Measurements from ENCODE around the gene NKX1-2.

Gene NKX1-2

DNA sequence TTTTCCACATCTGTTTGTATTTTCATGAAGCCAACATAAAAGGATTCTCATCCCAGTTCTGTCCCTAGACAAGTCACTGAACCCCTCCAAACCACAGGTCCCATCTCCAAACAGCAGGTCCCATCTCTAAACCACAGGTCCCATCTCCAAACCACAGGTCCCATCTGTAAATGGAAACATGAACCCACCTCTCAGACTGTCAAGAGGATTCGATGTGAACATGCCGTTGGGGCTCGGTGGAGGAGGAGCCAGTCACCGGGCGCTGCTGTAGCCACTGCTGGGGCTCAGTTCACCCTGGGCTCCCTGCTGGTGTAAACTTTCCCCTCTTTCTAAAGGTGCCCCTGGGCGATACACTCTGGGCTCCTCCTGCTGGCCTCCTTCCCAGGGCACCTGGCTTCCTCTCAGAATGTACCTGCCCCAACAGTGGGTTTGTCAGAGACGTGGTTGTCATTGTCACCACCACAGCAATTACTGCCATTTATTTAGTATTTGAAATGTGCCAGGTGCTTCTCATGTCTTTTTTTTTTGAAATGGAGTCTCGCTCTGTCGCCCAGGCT lies 24.8 kb upstream of the NKX1-2 start:
- DNase-seq = no peak

DNA sequence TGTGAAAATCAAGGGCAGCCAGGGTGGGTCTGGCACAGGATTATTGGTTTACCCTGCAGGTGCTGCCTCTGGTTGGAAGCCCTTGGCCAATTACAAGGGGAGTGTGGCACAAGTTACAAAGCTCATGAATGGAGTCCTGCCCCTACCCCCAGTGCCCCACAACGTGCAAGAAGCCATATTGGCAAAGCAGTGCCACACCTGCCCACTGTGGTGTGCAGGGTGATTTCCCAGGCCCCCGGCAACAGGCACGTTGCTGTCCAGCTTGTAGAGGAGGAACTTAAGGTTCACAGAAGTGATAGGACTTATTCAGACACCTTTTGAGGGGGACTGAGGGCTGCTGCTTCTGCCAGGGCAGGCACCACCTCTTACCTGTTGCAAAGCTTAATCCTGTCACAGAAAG lies 23.2 kb upstream of the NKX1-2 start:
- DNase-seq = no peak

DNA sequence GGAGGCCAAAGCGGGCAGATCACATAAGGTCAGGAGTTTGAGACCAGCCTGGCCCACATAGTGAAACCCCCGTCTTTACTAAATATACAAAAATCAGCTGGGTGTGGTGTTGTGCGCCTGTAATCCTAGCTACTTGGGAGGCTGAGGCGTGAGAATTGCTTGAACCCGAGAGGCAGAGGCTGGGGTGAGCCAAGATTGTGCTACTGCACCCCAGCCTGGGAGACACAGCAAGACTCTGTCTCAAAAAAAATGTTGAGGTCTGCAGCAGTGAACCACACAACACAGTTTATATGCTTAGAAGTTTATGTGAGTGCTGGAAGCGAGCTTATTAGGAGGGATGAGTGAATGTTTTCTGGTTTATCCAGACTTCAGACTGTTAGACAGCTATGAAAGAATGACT lies 22.2 kb upstream of the NKX1-2 start:
- no peak for DNase-seq

DNA sequence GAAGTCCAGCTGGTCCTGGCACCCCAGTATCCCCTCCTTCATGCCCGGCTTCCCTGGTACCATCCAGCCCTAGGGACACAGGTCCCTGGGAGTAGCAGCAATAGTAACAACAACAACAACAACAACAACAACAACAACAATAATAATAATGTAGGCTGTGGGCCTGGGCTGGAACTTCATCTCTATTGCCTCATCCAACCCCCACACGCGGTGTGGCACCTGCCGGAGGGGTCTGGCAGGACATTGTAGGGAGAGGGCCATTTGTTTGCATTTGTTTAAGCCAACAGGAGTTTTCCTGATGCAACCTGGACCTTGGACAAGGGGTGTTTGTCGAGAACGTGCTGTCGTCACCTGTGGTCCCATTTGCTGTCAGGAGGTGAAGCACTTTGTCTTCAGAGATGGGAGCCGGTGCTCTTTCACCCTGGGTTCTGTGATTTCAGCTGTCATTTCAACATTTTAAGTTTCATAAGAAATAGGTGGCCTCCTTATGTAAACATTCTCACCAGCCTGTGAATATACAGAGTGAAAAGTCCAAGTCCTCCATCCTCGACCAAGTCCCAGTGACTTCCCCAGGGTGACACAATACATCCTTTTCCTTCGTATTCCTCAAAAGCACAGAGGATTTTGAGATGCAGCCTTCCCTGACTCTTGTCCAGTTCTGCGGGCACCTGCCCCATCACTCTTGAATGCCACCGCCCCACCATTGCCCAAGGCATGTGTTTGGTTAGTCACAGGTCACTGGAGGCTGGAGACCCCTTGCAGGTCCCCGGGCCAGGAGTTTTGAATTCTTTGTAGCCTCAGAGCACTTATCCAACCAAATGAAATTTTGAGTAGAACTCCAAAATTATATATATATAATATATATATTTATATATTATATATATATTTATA lies 21.0 kb upstream of the NKX1-2 start:
- DNase-seq = no peak

DNA sequence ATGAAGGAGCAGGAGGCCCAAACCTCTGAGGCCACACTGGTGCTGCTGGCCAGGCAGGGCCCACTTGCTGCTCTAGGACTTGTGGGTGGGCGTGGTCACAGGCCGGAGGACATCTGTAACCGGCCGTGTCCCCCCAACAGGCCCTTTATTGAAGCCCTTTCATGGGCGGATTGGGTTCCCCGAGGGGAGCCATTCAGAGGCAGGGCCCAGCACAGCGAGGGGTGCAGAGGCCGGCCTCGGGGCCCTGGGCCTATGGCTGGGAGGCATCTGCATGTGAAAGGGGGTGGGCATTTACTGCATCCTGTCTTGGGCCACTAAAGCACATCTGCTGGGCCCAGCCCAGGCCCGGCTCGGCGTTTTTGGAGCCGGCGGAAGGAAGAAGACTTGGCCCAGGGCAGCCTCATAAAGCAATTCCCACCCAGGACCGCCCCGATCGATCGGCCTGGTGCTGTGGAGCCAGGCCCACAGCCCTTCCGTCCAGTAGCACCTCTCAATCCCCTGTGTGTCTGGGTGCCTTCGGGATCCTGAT lies 20.2 kb upstream of the NKX1-2 start:
- DNase-seq = no peak

DNA sequence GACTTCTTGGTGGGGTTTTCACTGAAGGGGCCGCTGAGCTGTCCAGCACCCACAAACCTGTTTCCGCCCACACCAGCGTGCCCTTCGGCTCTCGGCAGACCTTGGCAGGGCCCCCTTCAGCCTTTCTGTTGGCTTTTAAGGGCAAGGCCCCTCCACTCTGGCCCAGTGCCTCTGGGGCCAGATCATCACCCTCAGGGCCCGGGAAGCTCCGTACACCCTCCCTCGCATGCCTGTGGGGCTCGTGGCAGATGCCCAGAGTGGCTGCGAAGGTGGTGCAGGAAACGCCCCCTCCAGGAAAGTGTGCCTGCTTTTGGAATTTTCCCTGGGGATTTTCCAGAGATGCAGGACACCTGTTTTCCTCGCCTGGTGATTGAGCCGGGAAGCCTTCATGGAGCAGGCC lies 18.8 kb upstream of the NKX1-2 start:
- no peak for DNase-seq

DNA sequence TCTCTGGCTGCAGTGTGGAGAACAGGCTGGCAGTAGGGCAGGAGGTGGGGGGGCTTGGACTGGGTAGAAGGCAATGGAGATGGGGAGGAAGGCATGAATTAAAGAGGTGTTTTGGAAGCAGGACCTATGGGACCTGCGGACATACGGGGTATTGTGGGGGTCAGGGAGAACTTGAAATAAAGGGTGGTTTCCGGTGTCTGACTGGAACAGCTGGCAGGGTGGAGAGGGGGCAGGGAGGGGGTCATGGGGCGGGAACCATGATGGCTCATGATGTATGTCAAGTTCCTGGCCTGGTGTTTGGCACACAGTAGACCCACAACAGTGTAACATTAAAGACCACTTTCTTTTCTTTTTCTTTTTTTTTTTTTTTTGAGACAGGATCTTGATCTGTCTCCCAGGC lies 17.3 kb upstream of the NKX1-2 start:
- peak in 1 of 2 experiments; percentile 18 for DNase-seq

DNA sequence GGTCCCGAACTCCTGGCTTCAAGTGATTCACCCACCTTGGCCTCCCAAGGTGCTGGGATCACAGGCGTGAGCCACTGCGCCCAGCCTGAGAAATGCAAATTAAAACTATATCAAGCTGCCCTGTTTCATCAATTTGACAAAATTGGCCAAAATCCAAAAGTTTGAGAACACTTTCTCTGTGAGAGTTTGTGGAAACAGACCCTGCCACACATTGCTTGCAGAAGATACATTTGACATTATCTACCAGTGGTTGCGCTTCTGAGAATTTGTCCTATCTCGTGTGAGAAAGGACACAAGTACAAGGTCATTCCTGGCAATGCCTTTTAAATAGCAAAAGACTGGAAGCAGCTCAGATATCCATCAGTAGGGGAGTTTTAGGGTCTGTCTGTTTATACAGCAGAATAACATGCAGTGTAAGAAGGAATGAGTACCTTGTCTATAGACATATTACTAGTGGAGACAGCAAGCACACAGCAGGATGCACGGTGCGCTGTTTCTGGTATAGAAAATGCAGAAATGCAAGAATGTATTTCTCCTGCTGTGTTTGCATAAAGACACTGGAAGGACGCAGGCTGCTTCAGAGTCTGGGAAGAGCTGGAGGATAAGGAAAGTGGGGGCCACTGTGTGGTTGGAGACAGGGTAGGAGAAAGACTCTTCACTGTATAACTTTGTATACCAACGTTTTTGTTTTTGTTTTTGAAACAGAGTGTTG lies 16.1 kb upstream of the NKX1-2 start:
- no peak for DNase-seq

DNA sequence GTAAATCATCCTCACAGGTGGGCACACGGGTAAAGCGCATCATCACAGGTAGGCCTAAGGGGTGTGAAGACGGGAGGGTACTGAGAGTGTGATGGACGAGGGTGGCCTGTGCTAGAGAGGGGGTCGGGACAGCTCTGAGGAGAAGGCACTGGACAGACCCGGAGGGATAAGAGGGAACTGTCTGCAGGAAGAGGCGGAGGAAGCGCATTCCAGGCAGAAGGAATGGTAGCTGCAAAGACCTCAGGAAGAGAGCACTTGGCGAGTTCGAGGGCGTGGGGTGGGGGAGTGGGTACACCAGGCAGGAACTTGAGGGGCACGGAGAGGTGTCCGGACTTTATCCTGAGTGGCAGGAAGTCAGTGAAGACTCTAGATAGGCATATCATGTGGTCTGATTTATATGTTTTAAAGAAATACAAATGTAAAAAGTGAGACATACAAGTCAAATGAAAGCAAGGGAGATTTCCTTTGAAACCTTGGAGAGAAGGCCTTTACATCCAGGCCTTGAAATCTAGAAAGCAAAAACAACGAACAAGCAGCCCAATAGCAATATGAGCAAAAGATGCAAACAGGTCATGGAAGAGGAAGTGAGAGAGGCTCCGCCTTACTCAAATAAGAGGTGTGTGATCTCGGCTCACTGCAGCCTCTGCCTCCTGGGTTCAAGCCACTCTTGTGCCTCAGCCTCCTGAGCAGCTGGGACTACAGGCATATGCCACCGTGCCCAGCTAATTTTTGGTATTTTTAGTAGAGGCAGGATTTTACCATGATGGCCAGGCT lies 15.4 kb upstream of the NKX1-2 start:
- DNase-seq = no peak

DNA sequence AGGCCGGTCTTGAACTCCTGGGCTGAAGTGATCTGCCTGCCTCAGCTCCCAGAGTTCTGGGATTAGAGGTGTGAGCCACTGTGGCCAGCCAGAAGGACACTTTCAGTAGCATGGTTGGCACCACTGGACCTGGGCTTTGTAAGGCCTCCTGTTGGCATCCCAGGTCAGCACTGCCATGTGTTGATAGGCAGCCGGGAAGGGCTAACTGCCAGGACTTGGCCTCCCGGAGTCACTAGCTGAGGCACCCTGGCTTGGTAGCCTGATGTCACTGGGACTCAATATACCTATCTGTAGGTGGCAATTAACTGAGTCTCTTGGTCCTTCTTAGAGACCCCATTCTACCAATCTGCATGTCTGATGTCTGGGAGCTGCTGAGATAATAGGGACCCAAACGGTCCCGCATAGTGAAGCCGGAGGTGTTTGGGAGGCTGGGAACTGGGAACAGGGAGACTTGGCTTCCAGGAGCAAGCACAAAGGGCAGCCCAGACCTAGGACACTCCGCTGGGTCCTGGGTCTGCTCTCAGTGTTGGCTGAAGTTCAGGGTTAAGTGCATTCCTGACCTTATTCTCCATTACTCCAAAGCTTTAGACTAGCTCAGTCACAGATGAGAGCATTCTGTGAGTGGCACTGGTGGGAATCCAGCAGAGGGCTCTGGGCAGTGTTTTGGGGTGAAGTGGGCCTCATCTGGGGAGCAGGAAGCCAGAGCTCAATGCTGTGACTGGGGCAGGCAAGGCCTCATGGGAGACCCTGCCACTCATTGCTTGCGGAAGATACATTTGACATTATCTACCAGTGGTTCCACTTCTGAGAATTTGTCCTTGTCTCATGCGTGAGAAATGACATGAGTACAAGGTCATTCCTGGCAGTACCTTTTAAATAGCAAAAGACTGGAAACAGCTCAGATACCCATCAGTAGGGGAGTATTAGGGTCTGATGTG lies 14.5 kb upstream of the NKX1-2 start:
- no peak for DNase-seq

DNA sequence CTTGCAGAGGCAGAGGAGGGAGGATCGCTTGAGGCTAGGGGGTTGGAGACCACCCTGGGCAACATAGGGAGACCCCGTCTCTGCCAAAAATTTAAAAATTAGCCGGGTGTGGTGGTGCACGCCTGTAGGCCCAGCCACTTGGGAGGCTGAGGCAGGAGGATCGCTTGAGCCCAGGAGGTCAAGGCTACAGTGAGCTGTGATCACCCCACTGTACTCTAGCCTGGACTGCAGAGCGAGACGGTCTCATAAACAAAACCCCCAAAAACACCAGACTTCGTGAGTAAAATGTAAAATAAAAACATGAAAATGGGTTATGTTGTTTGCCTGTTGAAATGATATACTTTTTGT lies 12.5 kb upstream of the NKX1-2 start:
- no peak for DNase-seq

DNA sequence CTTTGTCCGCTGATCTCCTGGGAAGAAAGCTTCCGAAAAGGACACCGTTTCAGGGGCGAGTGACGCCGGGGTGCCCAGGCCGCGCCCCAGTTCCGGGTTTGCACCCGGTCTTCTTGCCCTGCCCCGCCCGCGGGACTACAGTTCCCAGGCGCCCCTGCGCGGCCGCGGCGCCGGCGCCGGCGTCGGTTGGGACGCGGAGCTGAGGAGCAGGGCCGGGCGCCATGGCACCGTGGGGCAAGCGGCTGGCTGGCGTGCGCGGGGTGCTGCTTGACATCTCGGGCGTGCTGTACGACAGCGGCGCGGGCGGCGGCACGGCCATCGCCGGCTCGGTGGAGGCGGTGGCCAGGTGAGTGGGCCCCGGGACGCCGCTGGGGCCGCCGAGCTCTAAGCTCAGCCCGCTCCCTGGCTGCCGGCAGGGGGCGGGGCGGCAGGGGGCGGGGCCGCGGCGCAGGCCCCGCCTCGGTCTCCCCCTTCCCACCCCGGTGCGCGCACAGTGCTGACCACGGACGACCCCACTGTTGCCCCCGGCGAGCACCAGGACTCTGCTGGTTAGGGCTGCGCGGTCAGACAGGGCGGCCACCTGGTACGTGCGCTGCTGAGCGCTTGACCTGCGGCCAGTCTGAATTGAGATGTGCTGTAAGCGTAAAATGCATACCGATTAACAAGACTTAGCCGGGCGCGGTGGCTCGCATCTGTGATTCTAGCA lies 12.0 kb upstream of the NKX1-2 start, which contains the start of gene LHPP:
Gene LHPP, plus strand, starts transcription at position 182 of the 706 bp plus-strand sequence. Its CDS starts 40 bp downstream, at position 222.
- DNase-seq = peak; percentile 12 to 27

DNA sequence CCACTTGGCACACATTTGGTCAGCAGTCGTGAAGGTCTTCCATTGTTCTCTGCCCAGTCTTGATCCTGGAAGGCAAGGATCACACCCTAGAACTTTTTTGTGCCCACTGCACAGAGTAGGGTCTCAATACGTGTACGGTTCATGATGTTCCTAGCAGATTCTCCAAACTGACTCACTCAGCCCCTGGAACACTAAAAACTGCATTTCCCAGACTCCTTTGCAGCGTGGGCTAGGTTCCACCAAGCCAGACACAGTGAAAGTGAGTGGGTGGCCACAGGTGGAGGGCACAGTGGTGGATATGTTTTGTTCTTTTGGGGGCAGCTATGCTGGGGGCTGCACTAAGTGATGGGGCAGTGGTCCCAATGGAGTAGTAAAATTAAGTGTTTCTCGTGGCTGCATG lies 10.3 kb upstream of the NKX1-2 start:
- no peak for DNase-seq

DNA sequence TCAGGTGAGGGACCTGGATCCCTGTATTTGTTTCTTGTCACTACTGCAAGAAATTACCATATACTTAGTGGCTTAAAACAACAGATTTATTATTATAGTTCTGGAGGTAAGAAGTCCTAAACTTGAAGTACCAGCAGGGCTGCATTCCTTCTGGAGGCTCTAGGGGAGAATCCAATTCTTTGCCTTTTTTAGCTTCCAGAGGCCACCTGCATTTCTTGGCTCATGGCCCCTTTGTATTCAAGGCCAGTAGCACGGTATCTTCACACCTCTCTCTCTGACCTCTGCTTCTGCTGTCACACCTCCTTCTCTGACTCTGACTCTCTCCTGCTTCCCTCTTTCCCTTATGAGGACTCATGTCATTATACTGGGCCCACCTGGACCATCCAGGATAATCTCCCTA lies 9.6 kb upstream of the NKX1-2 start:
- DNase-seq = no peak

DNA sequence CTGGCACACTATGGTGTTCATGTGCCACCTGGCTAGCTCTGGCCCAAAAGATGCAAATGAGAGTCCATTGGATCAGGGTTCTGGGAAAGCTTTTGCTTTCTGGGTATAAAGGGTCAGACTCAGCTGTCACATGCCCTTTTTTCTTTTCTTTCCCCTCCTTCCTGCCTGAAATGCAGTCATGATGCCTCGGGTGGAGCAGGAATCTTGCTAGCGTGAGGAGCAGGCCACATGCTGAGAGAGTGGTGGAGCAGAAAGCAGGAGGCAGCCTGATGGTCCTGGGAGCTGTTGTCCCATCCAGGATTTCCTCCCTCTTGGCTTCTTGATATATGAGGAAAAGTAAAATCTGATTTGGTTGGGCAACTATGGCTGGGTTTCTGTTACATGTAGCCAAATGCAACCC lies 9.1 kb upstream of the NKX1-2 start:
- DNase-seq = no peak

DNA sequence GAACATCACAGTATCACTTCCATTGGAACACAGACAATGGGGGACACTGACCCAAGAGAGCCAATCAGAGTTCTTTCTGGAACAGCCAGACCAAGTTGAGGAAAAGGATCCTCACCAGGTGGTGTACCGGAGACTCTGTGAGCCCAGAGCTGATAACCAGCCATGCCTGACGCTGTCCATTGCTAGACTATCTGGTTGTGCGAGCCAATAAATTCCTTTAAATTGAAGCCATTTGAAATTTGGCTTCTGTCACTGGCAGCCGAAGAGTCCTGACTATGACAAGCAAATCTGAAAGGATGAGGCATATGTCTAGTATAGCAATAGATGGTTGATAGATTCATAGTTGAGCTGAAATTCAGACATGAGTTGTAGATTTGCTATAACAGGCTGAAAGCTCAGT lies 8.6 kb upstream of the NKX1-2 start:
- no peak for DNase-seq

DNA sequence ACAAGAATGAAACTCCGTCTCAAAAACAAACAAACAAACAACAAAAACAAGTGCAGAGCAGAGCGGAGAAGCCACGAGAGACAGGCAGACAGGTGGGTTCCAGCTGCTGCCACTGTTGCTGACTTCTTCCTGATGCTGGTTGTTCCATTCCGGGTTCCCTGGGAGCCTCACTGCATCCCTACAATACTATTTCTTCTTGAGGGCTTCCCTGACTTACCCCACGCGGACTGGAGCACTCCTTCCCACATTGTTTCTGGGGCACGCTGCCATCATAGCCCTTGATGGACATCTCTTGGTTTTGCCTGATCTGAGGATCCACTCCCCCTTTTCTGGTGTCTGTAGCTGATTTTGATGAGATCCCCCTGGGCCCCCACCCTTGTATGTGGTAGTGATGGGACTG lies 5.6 kb upstream of the NKX1-2 start:
- DNase-seq = no peak

DNA sequence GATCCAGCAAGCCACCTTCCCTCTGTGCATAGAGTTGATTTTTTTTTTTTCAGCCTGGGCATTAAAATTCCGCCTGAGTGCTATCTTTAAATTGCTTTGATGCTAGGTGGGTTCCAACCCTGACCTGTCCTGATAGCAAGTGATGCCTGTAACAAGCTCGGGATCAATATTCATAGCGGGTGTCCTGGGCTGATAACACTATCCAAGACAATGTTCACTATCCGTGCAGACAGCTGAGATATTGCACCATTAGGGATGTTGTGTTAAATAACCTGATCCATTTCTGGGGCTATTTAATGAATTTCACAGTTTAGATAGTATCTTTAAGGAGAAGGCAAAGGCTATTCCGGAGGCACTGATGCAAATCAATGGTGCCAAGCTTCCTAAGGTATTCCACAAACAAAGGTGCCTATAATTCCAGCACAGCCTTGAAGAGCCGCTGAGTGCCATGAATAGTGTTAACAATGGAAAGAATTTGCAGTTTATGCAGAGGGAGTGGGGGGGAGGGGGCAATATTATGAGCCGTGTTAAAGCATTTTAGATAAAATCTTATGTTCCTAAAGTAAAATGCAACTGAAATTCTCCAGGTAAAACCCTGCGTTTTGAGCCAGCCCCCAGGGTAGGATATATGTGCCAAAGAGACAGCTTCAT lies 4.2 kb upstream of the NKX1-2 start:
- DNase-seq = no peak

DNA sequence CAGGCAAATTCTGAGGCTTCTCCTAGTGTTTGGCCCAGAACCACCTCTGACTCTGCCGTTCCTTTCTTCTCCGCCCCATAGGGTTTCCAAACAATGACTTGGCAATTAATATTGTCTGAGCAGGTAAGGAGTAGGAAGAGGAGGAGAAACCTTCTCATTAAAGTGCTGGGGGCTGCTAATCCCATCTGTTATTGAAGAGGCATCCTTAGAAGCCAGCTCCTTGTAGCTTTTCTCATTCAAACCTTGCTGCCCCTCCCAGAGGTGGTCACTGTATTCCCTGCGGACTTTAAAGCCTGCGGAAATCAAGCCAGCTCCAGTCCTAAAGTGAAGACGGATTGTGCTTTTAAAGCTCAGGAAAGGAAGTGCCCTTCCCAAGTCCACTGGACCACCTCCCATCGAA lies 1.4 kb upstream of the NKX1-2 start:
- DNase-seq = no peak

DNA sequence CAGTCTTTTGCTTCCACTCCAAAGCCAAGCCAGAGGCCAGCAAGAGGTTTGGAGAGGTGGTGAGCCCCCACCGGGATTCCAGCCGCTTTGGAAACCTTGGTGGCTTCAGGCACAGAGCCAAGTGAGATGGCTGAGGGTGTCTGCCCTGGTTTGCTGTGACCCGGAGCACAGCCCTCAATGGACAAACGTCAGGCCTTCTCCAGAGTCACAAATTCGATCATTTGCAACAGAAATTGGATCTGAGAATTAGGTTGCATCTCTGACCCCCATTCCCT lies 885 bp upstream of the NKX1-2 start:
- no peak for DNase-seq
